Sigmoid colon (tissue), 7 donors: ENCODE data around the gene THOC2. TPM values are rescaled to one million over a fixed set of nuclear protein-coding genes. Genes with fewer than 3 reads are reported as not detected.
"Not testable (repeated sequence)": the region's sequence is repeated elsewhere in the genome, so short reads cannot be mapped to it uniquely, and the experiment has no call there.

Source experiments
- DNase-seq: peaks from one replicate; pipeline ENCODE4 v3.0.0-alpha.2; 2019
- H3K27ac ChIP-seq, 4 donors: fragments of 200-600 bp; sonication (generic); one replicate each; pipeline ENCODE4 v1.5.1; 2016 to 2019; ENCODE audit warnings: mild to moderate bottlenecking in 1 of 4
- H3K27me3 ChIP-seq, 3 donors: fragments of 200-600 bp; sonication (generic); one replicate each; pipeline ENCODE4 v1.5.1; 2019; ENCODE audit warnings: mild to moderate bottlenecking in 1 of 3
- H3K36me3 ChIP-seq, 4 donors: fragments of 200-600 bp; sonication (generic); one replicate each; pipeline ENCODE4 v1.5.1; 2016 to 2019
- H3K4me1 ChIP-seq, 4 donors: fragments of 200-600 bp; sonication (generic); one replicate each; pipeline ENCODE4 v1.5.1; 2017 to 2019
- H3K4me3 ChIP-seq, 4 donors: fragments of 200-600 bp; sonication (generic); one replicate each; pipeline ENCODE4 v1.5.1; 2017 to 2019; ENCODE audit warnings: mild to moderate bottlenecking in 2 of 4, moderate library complexity in 1 of 4
- H3K9me3 ChIP-seq, 4 donors: fragments of 200-600 bp in 3 of 4; sonication (generic) in 3 of 4; one replicate each; pipeline versions ENCODE4 v1.5.1 to v1.6.1; 2013 to 2019
- CTCF ChIP-seq, 4 experiments: fragments of 450-650 bp in 3 of 4; fragments of 200-600 bp in 1 of 4; IDR thresholded peaks; one replicate each; pipeline ENCODE4 v1.5.1; 2016 to 2019; ENCODE audit warnings: antibody characterized with exemption in 4 of 4, mild to moderate bottlenecking in 3 of 4, moderate library complexity in 2 of 4
- EP300 ChIP-seq, 4 donors: sonication (generic); formaldehyde crosslinking; IDR thresholded peaks; one replicate each; pipeline ENCODE4 v1.6.1; 2017; ENCODE audit warnings: antibody characterized with exemption in 4 of 4
- POLR2A ChIP-seq, 2 donors: fragments of 450-650 bp; IDR thresholded peaks; one replicate each; pipeline ENCODE4 v1.6.1; 2016; ENCODE audit warnings: antibody characterized with exemption in 2 of 2, mild to moderate bottlenecking in 2 of 2, moderate library complexity in 2 of 2
- POLR2AphosphoS5 ChIP-seq, 4 donors: sonication (generic); formaldehyde crosslinking; IDR thresholded peaks; one replicate each; pipeline ENCODE4 v1.6.1; 2017; ENCODE audit warnings: antibody characterized with exemption in 4 of 4
- WGBS, 2 donors: extraction: QIAGEN DNeasy Blood & Tissue Kit; methylation state at CpG; one replicate each; pipeline ENCODE4 v1.1.7; 2013; 5-methylcytosine and 5-hydroxymethylcytosine counted together
- intact Hi-C: fragments of 100-400 bp; cut with DNase I; formaldehyde crosslinking; loops from one replicate; pipeline ENCODE4 v1.15.1; 2023
- polyA plus RNA-seq, 3 donors: library from polyadenylated mRNA; stranded (reverse); fragments of 200-250 nt; gene quantifications; one replicate each; pipeline ENCODE4 v1.2.3, GENCODE V29; 2013
- total RNA-seq, 4 donors: library from RNA; depleted of rRNA; stranded (reverse); fragments of >200 nt; gene quantifications; one replicate each; pipeline ENCODE4 v1.1.0, GENCODE V29; 2016
- donor health status: healthy with polysubstance abuse.
- donor health status: Bipolar disorder and iron deficiency.
- donor health status: healthy.

Gene THOC2
- total and polyA plus RNA-seq, 7 donors = 17.4 to 126 (median 85.6) TPM

DNA sequence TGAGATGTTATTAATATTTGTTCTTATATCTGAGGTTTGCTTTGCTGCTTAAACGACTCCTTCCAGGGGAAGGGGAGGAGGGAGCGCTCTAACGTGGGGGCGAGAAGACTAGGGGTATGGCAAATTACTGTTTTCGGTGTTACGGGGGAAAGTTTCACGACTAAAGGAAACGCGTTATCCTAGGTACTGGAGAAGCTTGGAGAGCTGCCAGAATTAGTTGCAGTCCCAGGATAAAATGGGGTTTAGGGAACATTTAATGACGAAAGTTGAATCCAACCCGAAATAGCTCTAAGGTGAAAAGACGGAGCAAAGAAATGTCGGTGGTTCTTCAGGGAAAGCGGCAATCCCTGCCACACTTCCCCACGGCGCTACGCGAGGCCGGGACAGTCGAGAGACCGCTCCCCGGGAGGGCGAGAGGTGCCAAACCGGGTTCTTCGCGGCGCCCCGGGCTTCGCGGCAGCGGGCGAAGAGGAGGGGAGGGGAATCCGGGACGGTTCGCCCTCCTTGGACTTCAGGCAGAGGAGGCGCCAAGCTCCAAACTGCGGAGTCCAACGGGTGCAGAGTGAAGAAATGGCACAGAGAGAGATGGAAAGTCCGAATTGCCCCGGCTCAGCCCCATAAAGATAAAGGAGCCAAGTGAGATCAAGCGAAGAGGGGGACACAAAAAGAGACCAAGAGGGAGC lies 724 bp downstream of the THOC2 start:
- intact Hi-C loops = loop anchor here (10.0 kb wide), 1 partner anchor 247 kb away; no protein-coding TSS in a partner anchor
- Histone ChIP-seq H3K27ac (peak overlapping the region; percentile 81 to 88 (median 84)), H3K4me3 (peak overlapping the region; percentile 66 to 79 (median 70)), H3K36me3 (no peaks in the 10 kb centered on the region), H3K9me3 (no peaks in the 10 kb centered on the region), H3K27me3 (no peaks in the 10 kb centered on the region), H3K4me1 (peaks cover 0 to 32% (median 4%) of the 10 kb centered on the region in 4 donors)
- no peak for TF ChIP-seq POLR2AphosphoS5 (IDR thresholded peaks at IDR 0.05)
- no peak for TF ChIP-seq EP300 (IDR thresholded peaks at IDR 0.05)
- no peak for TF ChIP-seq CTCF (IDR thresholded peaks at IDR 0.05)
- TF ChIP-seq POLR2A (IDR thresholded peaks at IDR 0.05) = no peak
- 0% methylated on average over 41 of the region's 41 CpGs for WGBS, 2 donors
- DNase-seq = no peak

GRCh38 chrX:123731258-123731986 lies 1.4 kb downstream of the THOC2 start:
- no peaks in the 10 kb centered on the region for H3K27me3 ChIP-seq
- no peaks in the 10 kb centered on the region for H3K36me3 ChIP-seq
- intact Hi-C loops = loop anchor here (10.0 kb wide), 1 partner anchor 247 kb away; no protein-coding TSS in a partner anchor
- H3K4me3 ChIP-seq = peak overlapping the region; percentile 66 to 79 (median 70)
- H3K9me3 ChIP-seq = no peaks in the 10 kb centered on the region
- peaks cover 0 to 32% (median 4%) of the 10 kb centered on the region in 4 donors for H3K4me1 ChIP-seq
- 7 to 10% methylated on average over 16 of the region's 16 CpGs for WGBS, 2 donors
- DNase-seq = no peak
- TF ChIP-seq POLR2AphosphoS5 (IDR thresholded peaks at IDR 0.05) (no peak), EP300 (IDR thresholded peaks at IDR 0.05) (no peak), CTCF (IDR thresholded peaks at IDR 0.05) (no peak)
- H3K27ac ChIP-seq = peak overlapping the region; percentile 81 to 88 (median 84)

DNA sequence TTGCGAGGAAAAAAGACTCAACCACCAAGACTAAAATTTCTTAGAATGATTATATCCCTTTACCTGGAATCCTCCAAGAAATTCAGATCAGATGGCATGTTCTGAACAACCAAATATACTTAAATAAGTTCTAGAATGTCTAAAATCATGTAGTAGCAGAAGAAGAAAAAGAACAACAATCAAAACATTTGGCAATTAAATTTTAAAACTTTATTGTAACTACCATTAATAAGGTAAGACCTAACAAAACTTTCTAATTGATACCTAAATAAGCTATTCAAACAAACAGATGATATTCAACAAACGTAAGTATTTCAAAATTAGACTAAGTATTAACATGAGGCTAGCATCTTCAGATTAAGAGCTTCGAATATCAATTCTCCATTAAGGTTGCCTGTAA lies 4.3 kb downstream of the THOC2 start:
- H3K9me3 ChIP-seq = no peaks in the 10 kb centered on the region
- intact Hi-C loops = no loop called here
- H3K4me1 ChIP-seq = peaks cover 0 to 32% (median 4%) of the 10 kb centered on the region in 4 donors
- H3K27ac ChIP-seq = no peak overlapping the region
- no peak for TF ChIP-seq EP300 (IDR thresholded peaks at IDR 0.05)
- TF ChIP-seq POLR2AphosphoS5 (IDR thresholded peaks at IDR 0.05) = no peak
- no peak for TF ChIP-seq POLR2A (IDR thresholded peaks at IDR 0.05)
- TF ChIP-seq CTCF (IDR thresholded peaks at IDR 0.05) = no peak
- no peaks in the 10 kb centered on the region for H3K36me3 ChIP-seq
- H3K4me3 ChIP-seq = no peak overlapping the region
- no peaks in the 10 kb centered on the region for H3K27me3 ChIP-seq
- DNase-seq = no peak
- 81% methylated on average over 3 of the region's 3 CpGs for WGBS, 2 donors

DNA sequence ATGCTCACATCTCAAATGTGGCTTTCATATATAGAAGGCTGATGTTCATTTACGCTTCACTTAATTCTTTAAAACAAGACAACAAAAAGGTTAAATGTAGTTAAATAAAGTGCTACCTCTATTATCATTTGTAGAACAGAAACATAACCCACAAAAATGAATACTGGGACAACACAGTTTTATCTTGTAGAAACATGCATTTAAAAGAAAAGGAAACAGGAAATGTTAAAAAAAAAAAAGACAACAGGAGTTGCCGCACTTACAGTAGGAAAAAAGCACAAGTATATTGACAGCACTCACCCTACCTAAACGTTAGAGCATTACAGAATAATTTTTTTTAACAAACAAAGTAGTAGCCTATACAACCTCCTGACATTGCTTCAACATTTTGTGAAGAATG lies 4.8 kb downstream of the THOC2 start:
- WGBS, 2 donors = 39 to 46% methylated on average over 3 of the region's 3 CpGs
- H3K36me3 ChIP-seq = no peaks in the 10 kb centered on the region
- peaks cover 0 to 32% (median 4%) of the 10 kb centered on the region in 4 donors for H3K4me1 ChIP-seq
- H3K27me3 ChIP-seq = no peaks in the 10 kb centered on the region
- DNase-seq = no peak
- H3K4me3 ChIP-seq = no peak overlapping the region
- TF ChIP-seq CTCF (IDR thresholded peaks at IDR 0.05) = no peak
- no peak for TF ChIP-seq POLR2AphosphoS5 (IDR thresholded peaks at IDR 0.05)
- TF ChIP-seq POLR2A (IDR thresholded peaks at IDR 0.05) = no peak
- TF ChIP-seq EP300 (IDR thresholded peaks at IDR 0.05) = no peak
- H3K27ac ChIP-seq = no peak overlapping the region
- intact Hi-C loops = no loop called here
- H3K9me3 ChIP-seq = no peaks in the 10 kb centered on the region

GRCh38 chrX:123722193-123722592 lies 10.7 kb downstream of the THOC2 start:
- WGBS, 2 donors = 91 to 97% methylated on average over 1 of the region's 1 CpG
- H3K36me3 ChIP-seq, DNase-seq, H3K4me1 ChIP-seq, H3K9me3 ChIP-seq, intact Hi-C loops, H3K4me3 ChIP-seq, H3K27me3 ChIP-seq, H3K27ac ChIP-seq: not testable (repeated sequence)
